PFSK-1 (cell line): Measurements from ENCODE around the gene UFSP1.

Experiments used
- FOXP2 ChIP-seq: optimal IDR thresholded peaks from 2 replicates; pipeline ENCODE3; 2011; ENCODE audit warnings: borderline replicate concordance, control low read depth, inconsistent platforms; ENCODE audit not compliant: insufficient read depth; ENCODE audit errors: extremely low read length, extremely low read depth
- POLR2AphosphoS5 ChIP-seq: IDR thresholded peaks from 2 replicates; pipeline ENCODE4 v1.6.1; 2012; ENCODE audit warnings: low read depth, mild to moderate bottlenecking, control low read depth, low read length, moderate library complexity
- SIN3A ChIP-seq: IDR thresholded peaks from 2 replicates; pipeline ENCODE4 v1.6.1; 2012; ENCODE audit warnings: mild to moderate bottlenecking, low read length, moderate library complexity, borderline replicate concordance; ENCODE audit not compliant: insufficient read depth
- TAF1 ChIP-seq: IDR thresholded peaks from 2 replicates; pipeline ENCODE4 v1.6.1; 2012; ENCODE audit warnings: low read length, control low read depth, borderline replicate concordance; ENCODE audit not compliant: insufficient read depth
- TF ChIP-seq, protein P1 (sequence below), 2 experiments: IDR thresholded peaks; 2 replicates each; pipeline versions ENCODE4 v1.6.1 to v1.8.0; 2011 to 2012; ENCODE audit warnings: low read depth in 2 of 2, low read length in 2 of 2, control low read depth in 1 of 2, inconsistent platforms in 1 of 2, mild to moderate bottlenecking in 1 of 2, moderate library complexity in 1 of 2; ENCODE audit not compliant: insufficient read depth in 1 of 2

UFSP1 gene

DNA sequence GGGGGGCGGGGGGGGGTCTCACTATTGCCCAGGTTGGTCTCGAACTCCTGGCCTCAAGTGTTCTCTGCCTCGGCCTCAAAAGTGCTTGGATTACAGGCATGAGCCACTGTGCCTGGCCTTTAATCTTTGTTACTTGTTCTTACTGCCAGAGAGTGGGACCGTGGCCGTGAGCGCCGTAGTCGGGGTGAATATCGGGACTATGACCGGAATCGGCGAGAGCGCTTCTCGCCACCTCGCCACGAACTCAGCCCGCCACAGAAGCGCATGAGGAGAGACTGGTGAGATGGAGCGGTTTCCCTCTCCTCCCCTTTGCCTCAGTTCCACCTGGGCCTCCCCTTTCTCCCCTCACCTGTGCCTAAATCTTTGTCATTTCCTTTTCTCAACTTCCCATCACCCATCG, 8.4 kb downstream of the UFSP1 start:
- no peak for TF ChIP-seq TAF1
- TF ChIP-seq, protein P1, sequence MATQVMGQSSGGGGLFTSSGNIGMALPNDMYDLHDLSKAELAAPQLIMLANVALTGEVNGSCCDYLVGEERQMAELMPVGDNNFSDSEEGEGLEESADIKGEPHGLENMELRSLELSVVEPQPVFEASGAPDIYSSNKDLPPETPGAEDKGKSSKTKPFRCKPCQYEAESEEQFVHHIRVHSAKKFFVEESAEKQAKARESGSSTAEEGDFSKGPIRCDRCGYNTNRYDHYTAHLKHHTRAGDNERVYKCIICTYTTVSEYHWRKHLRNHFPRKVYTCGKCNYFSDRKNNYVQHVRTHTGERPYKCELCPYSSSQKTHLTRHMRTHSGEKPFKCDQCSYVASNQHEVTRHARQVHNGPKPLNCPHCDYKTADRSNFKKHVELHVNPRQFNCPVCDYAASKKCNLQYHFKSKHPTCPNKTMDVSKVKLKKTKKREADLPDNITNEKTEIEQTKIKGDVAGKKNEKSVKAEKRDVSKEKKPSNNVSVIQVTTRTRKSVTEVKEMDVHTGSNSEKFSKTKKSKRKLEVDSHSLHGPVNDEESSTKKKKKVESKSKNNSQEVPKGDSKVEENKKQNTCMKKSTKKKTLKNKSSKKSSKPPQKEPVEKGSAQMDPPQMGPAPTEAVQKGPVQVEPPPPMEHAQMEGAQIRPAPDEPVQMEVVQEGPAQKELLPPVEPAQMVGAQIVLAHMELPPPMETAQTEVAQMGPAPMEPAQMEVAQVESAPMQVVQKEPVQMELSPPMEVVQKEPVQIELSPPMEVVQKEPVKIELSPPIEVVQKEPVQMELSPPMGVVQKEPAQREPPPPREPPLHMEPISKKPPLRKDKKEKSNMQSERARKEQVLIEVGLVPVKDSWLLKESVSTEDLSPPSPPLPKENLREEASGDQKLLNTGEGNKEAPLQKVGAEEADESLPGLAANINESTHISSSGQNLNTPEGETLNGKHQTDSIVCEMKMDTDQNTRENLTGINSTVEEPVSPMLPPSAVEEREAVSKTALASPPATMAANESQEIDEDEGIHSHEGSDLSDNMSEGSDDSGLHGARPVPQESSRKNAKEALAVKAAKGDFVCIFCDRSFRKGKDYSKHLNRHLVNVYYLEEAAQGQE (IDR thresholded peaks at IDR 0.05; ENCODE audit: insufficient read depth in 1 of 2, low read depth in 2 of 2, low read length in 2 of 2): no peak
- no peak for TF ChIP-seq FOXP2
- TF ChIP-seq POLR2AphosphoS5: no peak
- no peak for TF ChIP-seq SIN3A

DNA sequence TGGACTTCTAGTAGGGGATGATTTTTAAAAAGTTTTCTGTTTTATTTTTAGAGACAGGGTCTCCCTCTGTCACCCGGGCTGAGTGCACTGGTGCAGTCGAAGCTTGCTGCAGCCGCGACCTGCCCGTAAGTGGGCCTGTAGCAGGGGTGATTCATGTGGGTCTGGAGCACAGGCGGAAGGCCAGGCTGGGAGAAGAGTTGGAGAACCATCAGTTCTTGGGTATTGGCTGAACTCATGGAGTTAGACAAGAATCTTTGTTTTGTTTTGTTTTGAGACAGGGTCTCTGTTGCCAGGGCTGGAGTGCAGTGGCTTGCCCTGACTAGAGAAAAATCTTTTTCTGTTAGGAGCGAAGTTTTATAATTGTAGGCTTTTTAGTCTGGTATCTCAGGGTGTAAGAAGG, 8.9 kb downstream of the UFSP1 start:
- TF ChIP-seq SIN3A: no peak
- TF ChIP-seq POLR2AphosphoS5: no peak
- TF ChIP-seq FOXP2: no peak
- TF ChIP-seq TAF1: no peak
- TF ChIP-seq, protein P1 (IDR thresholded peaks at IDR 0.05; ENCODE audit: insufficient read depth in 1 of 2, low read depth in 2 of 2, low read length in 2 of 2): no peak

DNA sequence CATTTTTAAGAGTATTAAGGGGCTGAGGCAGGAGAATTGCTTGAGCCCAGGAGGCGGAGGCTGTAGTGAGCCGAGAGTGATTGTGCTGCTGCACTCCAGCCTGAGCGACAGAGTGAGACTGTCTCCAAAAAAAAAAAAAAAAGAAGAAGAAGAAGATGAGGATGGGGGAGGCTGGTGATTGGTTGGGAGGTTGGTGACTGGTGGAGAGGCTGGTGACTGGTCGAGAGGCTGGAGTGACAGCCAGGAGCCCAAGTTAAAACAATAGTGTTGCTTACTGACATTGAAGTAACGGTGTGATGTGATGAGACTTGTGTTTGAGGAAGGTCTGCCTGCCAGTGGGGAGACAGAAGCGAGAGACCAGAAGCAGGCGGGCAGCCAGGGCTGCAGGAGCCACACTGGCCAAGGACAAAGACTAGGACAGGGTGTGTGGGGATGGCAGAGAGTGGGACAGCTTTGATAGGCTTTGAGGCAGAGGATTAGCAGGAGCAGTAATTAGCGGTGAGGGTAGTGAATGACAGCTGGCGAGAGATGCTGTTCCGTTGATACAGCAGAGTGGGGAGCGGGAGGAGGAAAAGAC, 9.7 kb downstream of the UFSP1 start:
- TF ChIP-seq, protein P1 (IDR thresholded peaks at IDR 0.05; ENCODE audit: insufficient read depth in 1 of 2, low read depth in 2 of 2, low read length in 2 of 2): no peak
- TF ChIP-seq SIN3A (no peak), FOXP2 (no peak), POLR2AphosphoS5 (no peak), TAF1 (no peak)

DNA sequence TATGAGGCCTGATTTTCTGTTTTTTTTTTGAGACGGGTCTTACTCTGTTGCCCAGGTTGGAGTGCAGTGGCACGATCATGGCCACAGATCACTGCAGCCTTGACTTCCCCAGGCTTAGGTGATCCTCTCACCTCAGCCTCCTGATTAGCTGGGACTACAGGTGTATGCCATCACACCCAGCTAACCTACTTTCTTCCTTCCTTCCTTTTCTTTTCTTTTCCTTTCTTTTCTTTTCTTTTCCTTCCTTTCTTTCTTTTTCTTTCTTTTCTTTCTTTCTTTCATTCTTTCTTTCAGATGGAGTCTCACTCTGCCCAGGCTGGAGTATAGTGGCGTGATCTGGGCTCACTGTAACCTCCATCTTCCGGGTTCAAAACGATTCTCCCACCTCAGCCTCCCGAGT, 10.8 kb downstream of the UFSP1 start:
- TF ChIP-seq, protein P1 (IDR thresholded peaks at IDR 0.05; ENCODE audit: insufficient read depth in 1 of 2, low read depth in 2 of 2, low read length in 2 of 2): no peak
- no peak for TF ChIP-seq FOXP2
- no peak for TF ChIP-seq POLR2AphosphoS5
- no peak for TF ChIP-seq TAF1

DNA sequence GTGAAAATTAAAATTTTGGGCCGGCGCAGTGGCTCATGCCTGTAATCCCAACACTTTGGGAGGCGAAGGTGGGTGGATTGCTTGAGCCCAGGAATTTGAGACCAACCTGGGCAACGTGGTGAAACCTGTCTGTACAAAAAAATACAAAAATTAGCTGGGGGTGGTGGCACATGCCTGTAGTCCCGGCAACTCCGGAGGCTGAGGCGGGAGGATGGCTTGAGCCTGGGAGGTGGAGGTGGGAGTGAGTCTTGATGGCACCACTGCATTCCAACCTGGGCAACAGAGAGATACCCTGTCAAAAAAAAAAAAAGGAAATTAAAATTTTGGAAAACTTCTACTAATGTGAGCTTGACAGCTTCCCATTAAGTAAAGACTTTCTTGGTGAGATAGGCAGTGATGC, 11.5 kb downstream of the UFSP1 start:
- TF ChIP-seq FOXP2: no peak
- no peak for TF ChIP-seq SIN3A
- no peak for TF ChIP-seq POLR2AphosphoS5
- TF ChIP-seq, protein P1 (IDR thresholded peaks at IDR 0.05; ENCODE audit: insufficient read depth in 1 of 2, low read depth in 2 of 2, low read length in 2 of 2): no peak
- TF ChIP-seq TAF1: no peak
